ENCODE measurements around the gene HNRNPA1.
"Not testable (repeated sequence)": the region's sequence is repeated elsewhere in the genome, so short reads cannot be mapped to it uniquely, and the experiment has no call there.

The HNRNPA1 gene

GRCh38 chr12:54261815-54262402, 18.6 kb upstream of the HNRNPA1 start:
- ATAC-seq: no peak
- no peak for DNase-seq
- no peak overlapping the region for H3K4me3 Mint-ChIP-seq
- H3K27me3 Mint-ChIP-seq: no peaks in the 10 kb centered on the region
- no peaks in the 10 kb centered on the region for H3K9me3 Mint-ChIP-seq
- H3K4me1 Mint-ChIP-seq: peaks cover 38% of the 10 kb centered on the region
- H3K27ac Mint-ChIP-seq: no peak overlapping the region

GRCh38 chr12:54262403-54262925, 18.1 kb upstream of the HNRNPA1 start:
- ATAC-seq (no peak), DNase-seq (no peak)
- no peak overlapping the region for H3K4me3 Mint-ChIP-seq
- no peaks in the 10 kb centered on the region for H3K27me3 Mint-ChIP-seq
- peaks cover 38% of the 10 kb centered on the region for H3K4me1 Mint-ChIP-seq
- H3K27ac Mint-ChIP-seq: peak overlapping the region in 1 of 2 donors; percentile 20
- H3K9me3 Mint-ChIP-seq: no peaks in the 10 kb centered on the region

- peaks cover 29% of the 10 kb centered on the region for H3K4me1 Mint-ChIP-seq
- ATAC-seq: no peak
These were observed 15.1 kb upstream of the HNRNPA1 start for GRCh38 chr12:54265364-54265812.

GRCh38 chr12:54266852-54267251, 13.7 kb upstream of the HNRNPA1 start:
- no peaks in the 10 kb centered on the region for H3K27me3 Mint-ChIP-seq
- H3K27ac Mint-ChIP-seq: no peak overlapping the region
- no peak overlapping the region for H3K4me3 Mint-ChIP-seq
- no peak for ATAC-seq
- peaks cover 31% of the 10 kb centered on the region for H3K4me1 Mint-ChIP-seq
- no peak for DNase-seq
- H3K9me3 Mint-ChIP-seq: no peaks in the 10 kb centered on the region

More at GRCh38 chr12:54265364-54265812, 15.1 kb upstream of the HNRNPA1 start:
- Mint-ChIP-seq H3K9me3 (no peaks in the 10 kb centered on the region), H3K27ac (no peak overlapping the region), H3K27me3 (no peaks in the 10 kb centered on the region), H3K4me3 (no peak overlapping the region)
- DNase-seq: no peak

GRCh38 chr12:54270345-54270744, 10.2 kb upstream of the HNRNPA1 start:
- ATAC-seq (peak; percentile 53), DNase-seq (no peak)
- no peaks in the 10 kb centered on the region for H3K27me3 Mint-ChIP-seq
- H3K4me1 Mint-ChIP-seq: peaks cover 58% of the 10 kb centered on the region
- no peaks in the 10 kb centered on the region for H3K9me3 Mint-ChIP-seq
- no peak overlapping the region for H3K4me3 Mint-ChIP-seq
- H3K27ac Mint-ChIP-seq: no peak overlapping the region

GRCh38 chr12:54272214-54272613, 8.3 kb upstream of the HNRNPA1 start:
- Mint-ChIP-seq H3K27ac (no peak overlapping the region), H3K4me3 (peak overlapping the region in 1 of 2 donors; percentile 35), H3K9me3 (no peaks in the 10 kb centered on the region), H3K27me3 (no peaks in the 10 kb centered on the region), H3K4me1 (peaks cover 72% of the 10 kb centered on the region)
- DNase-seq (no peak), ATAC-seq (peak; percentile 80)

GRCh38 chr12:54273981-54274380, 6.5 kb upstream of the HNRNPA1 start:
- H3K9me3 Mint-ChIP-seq: no peaks in the 10 kb centered on the region
- H3K27me3 Mint-ChIP-seq: no peaks in the 10 kb centered on the region
- no peak for DNase-seq
- ATAC-seq: no peak
- H3K27ac Mint-ChIP-seq: no peak overlapping the region
- peaks cover 83% of the 10 kb centered on the region for H3K4me1 Mint-ChIP-seq
- no peak overlapping the region for H3K4me3 Mint-ChIP-seq

GRCh38 chr12:54276368-54276767, 4.2 kb upstream of the HNRNPA1 start:
- ATAC-seq (no peak), DNase-seq (no peak)
- H3K27ac Mint-ChIP-seq: peak overlapping the region in 1 of 2 donors; percentile 66
- peak overlapping the region; percentile 10 to 44 for H3K4me3 Mint-ChIP-seq
- no peaks in the 10 kb centered on the region for H3K9me3 Mint-ChIP-seq
- peaks cover 68% of the 10 kb centered on the region for H3K4me1 Mint-ChIP-seq
- no peaks in the 10 kb centered on the region for H3K27me3 Mint-ChIP-seq

GRCh38 chr12:54277823-54278276, 2.7 kb upstream of the HNRNPA1 start:
- H3K4me1 Mint-ChIP-seq: peaks cover 68% of the 10 kb centered on the region
- DNase-seq: no peak
- no peak overlapping the region for H3K4me3 Mint-ChIP-seq

GRCh38 chr12:54279227-54279631, 1.3 kb upstream of the HNRNPA1 start:
- DNase-seq (no peak), ATAC-seq (no peak)
- H3K27me3 Mint-ChIP-seq: no peaks in the 10 kb centered on the region
- H3K27ac Mint-ChIP-seq: no peak overlapping the region
- H3K4me3 Mint-ChIP-seq: no peak overlapping the region
- H3K4me1 Mint-ChIP-seq: peaks cover 68% of the 10 kb centered on the region
- no peaks in the 10 kb centered on the region for H3K9me3 Mint-ChIP-seq

More at GRCh38 chr12:54277823-54278276, 2.7 kb upstream of the HNRNPA1 start:
- peak overlapping the region in 1 of 2 donors; percentile 71 for H3K27ac Mint-ChIP-seq
- H3K27me3 Mint-ChIP-seq: no peaks in the 10 kb centered on the region
- no peak for ATAC-seq
- H3K9me3 Mint-ChIP-seq: no peaks in the 10 kb centered on the region

GRCh38 chr12:54279632-54280467, 676 bp upstream of the HNRNPA1 start, which contains the start of gene CBX5:
CBX5 (minus strand) TSS chr12:54280122; CDS start chr12:54257650, 22,472 bp downstream.
- ATAC-seq (peak; percentile 85), DNase-seq (peak; percentile 100)
- Mint-ChIP-seq H3K9me3 (no peaks in the 10 kb centered on the region), H3K27ac (no peak within 1 kb of the TSS), H3K4me3 (no peak within 1 kb of the TSS), H3K27me3 (no peaks in the 10 kb centered on the region), H3K4me1 (peaks cover 68% of the 10 kb centered on the region)

- DNase-seq, H3K27ac Mint-ChIP-seq, H3K27me3 Mint-ChIP-seq, H3K9me3 Mint-ChIP-seq, H3K4me3 Mint-ChIP-seq, ATAC-seq: not testable (repeated sequence)
- peaks cover 68% of the 10 kb centered on the region for H3K4me1 Mint-ChIP-seq
These were observed 724 bp downstream of the HNRNPA1 start for GRCh38 chr12:54281261-54281638.

- not testable (repeated sequence) for H3K27ac Mint-ChIP-seq, H3K4me3 Mint-ChIP-seq, H3K27me3 Mint-ChIP-seq, H3K9me3 Mint-ChIP-seq, DNase-seq, ATAC-seq
- peaks cover 66% of the 10 kb centered on the region for H3K4me1 Mint-ChIP-seq
These were observed 1.2 kb downstream of the HNRNPA1 start for GRCh38 chr12:54281694-54282093.

- Mint-ChIP-seq H3K27me3 (no peaks in the 10 kb centered on the region), H3K4me3 (no peak overlapping the region), H3K27ac (peak overlapping the region in 1 of 2 donors; percentile 77), H3K4me1 (peaks cover 55% of the 10 kb centered on the region), H3K9me3 (no peaks in the 10 kb centered on the region)
- ATAC-seq (no peak), DNase-seq (peak; percentile 43 to 47)
These were observed 2.5 kb downstream of the HNRNPA1 start for GRCh38 chr12:54282949-54283593.

GRCh38 chr12:54284070-54284780, 3.7 kb downstream of the HNRNPA1 start:
- peaks cover 50% of the 10 kb centered on the region for H3K4me1 Mint-ChIP-seq
- H3K27me3 Mint-ChIP-seq, H3K9me3 Mint-ChIP-seq, H3K4me3 Mint-ChIP-seq, ATAC-seq, DNase-seq: not testable (repeated sequence)
- peak overlapping the region in 1 of 2 donors; percentile 36 for H3K27ac Mint-ChIP-seq
